Memory B cell (primary cell): ENCODE data around the gene SLC12A9.

Source experiments
- ATAC-seq: fragments of 150-1000 bp; cut with Tn5 transposase; 2 replicates; pipeline ENCODE4 v1.10.0; 2021; ENCODE audit warnings: low read depth, mild to moderate bottlenecking, moderate library complexity
- DNase-seq, 2 donors: peaks; one replicate each; pipeline ENCODE4 v3.0.0; 2022; ENCODE audit warnings: low spot score in 2 of 2
- H3K27ac Mint-ChIP-seq: one replicate; pipeline ENCODE4 v1.8.0; 2022; ENCODE audit warnings: mild to moderate bottlenecking, moderate library complexity, mixed read lengths
- H3K27me3 Mint-ChIP-seq: one replicate; pipeline ENCODE4 v1.8.0; 2022; ENCODE audit warnings: mixed read lengths
- H3K36me3 Mint-ChIP-seq: one replicate; pipeline ENCODE4 v1.8.0; 2022; ENCODE audit warnings: mild to moderate bottlenecking, mixed read lengths
- H3K4me1 Mint-ChIP-seq: one replicate; pipeline ENCODE4 v1.8.0; 2022; ENCODE audit warnings: mixed read lengths
- H3K4me3 Mint-ChIP-seq: one replicate; pipeline ENCODE4 v1.8.0; 2022; ENCODE audit warnings: mild to moderate bottlenecking, moderate library complexity, mixed read lengths
- H3K9me3 Mint-ChIP-seq: one replicate; pipeline ENCODE4 v1.8.0; 2022; ENCODE audit warnings: mixed read lengths

Gene SLC12A9

GRCh38 chr7:100888291-100888987 is 35.9 kb downstream of the SLC12A9 start:
- H3K4me1 Mint-ChIP-seq, result peaks cover 32% of the 10 kb centered on the region
- H3K36me3 Mint-ChIP-seq, result peaks cover 39% of the 10 kb centered on the region
- ATAC-seq, result no peak

GRCh38 chr7:100888988-100889750 is 36.7 kb downstream of the SLC12A9 start, which contains the start of gene UFSP1:
Gene UFSP1 (minus strand): TSS chr7:100889715. CDS start chr7:100889271, 444 bp downstream.
- peaks cover 34% of the 10 kb centered on the region for H3K4me1 Mint-ChIP-seq
- H3K36me3 Mint-ChIP-seq, result peaks cover 35% of the 10 kb centered on the region
- H3K27me3 Mint-ChIP-seq, result peaks cover 19% of the 10 kb centered on the region
- DNase-seq (peak in 1 of 2 donors; percentile 54), ATAC-seq (no peak)
- no peaks in the 10 kb centered on the region for H3K9me3 Mint-ChIP-seq
- H3K4me3 Mint-ChIP-seq, result peak within 1 kb of the TSS; percentile 86
- peak within 1 kb of the TSS; percentile 10 for H3K27ac Mint-ChIP-seq

More at GRCh38 chr7:100888291-100888987, 35.9 kb downstream of the SLC12A9 start:
- Mint-ChIP-seq H3K4me3 (peak overlapping the region; percentile 86), H3K9me3 (no peaks in the 10 kb centered on the region), H3K27ac (peak overlapping the region; percentile 87), H3K27me3 (peaks cover 17% of the 10 kb centered on the region)
- no peak for DNase-seq

GRCh38 chr7:100890653-100891567 is 38.4 kb downstream of the SLC12A9 start:
- H3K4me3 Mint-ChIP-seq, result peak overlapping the region; percentile 86
- H3K27ac Mint-ChIP-seq, result no peak overlapping the region
- H3K4me1 Mint-ChIP-seq, result peaks cover 32% of the 10 kb centered on the region
- peaks cover 20% of the 10 kb centered on the region for H3K36me3 Mint-ChIP-seq
- ATAC-seq (no peak), DNase-seq (no peak)
- H3K27me3 Mint-ChIP-seq, result peaks cover 23% of the 10 kb centered on the region
- no peaks in the 10 kb centered on the region for H3K9me3 Mint-ChIP-seq

GRCh38 chr7:100891568-100892247 is 39.2 kb downstream of the SLC12A9 start:
- Mint-ChIP-seq H3K4me1 (peaks cover 36% of the 10 kb centered on the region), H3K27ac (no peak overlapping the region), H3K27me3 (peaks cover 27% of the 10 kb centered on the region), H3K9me3 (no peaks in the 10 kb centered on the region), H3K36me3 (peaks cover 12% of the 10 kb centered on the region), H3K4me3 (peak overlapping the region; percentile 13)
- DNase-seq (no peak), ATAC-seq (no peak)

DNA sequence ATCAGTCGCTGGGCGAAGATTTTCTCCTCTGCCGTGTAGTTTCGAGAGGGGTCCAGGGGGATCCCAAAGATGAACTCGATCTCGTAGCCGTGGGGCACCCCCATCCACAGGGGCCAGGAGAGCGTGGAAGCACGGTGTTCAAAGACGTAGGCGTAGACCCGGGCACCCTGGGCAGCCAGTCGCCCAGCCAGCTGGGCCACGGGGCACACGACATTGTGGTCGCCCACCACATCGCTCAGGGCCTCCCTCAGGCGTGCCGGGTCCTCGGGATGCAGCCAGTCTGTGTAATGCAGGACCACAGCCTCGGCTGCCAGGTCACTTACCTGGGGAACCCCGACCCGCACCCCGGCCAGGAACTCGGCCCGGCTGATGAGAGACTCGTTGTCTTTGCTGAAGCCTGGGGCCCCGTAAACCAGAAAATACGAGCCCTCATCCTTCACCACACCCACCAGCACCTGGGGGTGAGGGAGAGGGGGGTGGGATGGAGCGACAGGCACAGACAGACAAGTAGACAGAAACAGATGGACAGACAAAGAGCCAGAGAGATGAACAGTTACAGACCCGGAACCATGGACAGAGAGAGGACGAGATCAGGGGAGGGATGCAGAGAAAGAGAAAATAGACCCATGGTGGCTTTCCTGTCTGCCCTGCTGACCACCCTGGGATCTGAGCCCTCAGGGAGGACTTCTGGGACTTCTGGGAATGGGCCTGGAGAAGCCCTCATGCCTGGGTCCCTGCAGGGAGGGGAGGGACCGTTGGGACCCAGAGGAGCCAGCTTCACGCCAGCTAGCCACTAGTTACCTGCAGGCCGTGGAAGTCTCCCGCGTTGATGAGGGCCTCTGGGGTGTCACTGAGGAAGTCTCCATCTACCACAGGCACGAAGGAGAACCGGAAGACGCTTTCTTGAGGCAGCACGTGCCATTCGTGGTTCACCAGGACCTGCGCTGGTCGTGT is 40.1 kb downstream of the SLC12A9 start:
- Mint-ChIP-seq H3K27ac (no peak overlapping the region), H3K9me3 (no peaks in the 10 kb centered on the region), H3K36me3 (peaks cover 6% of the 10 kb centered on the region), H3K27me3 (peaks cover 30% of the 10 kb centered on the region), H3K4me3 (no peak overlapping the region), H3K4me1 (peaks cover 29% of the 10 kb centered on the region)
- no peak for ATAC-seq
- DNase-seq, result no peak

DNA sequence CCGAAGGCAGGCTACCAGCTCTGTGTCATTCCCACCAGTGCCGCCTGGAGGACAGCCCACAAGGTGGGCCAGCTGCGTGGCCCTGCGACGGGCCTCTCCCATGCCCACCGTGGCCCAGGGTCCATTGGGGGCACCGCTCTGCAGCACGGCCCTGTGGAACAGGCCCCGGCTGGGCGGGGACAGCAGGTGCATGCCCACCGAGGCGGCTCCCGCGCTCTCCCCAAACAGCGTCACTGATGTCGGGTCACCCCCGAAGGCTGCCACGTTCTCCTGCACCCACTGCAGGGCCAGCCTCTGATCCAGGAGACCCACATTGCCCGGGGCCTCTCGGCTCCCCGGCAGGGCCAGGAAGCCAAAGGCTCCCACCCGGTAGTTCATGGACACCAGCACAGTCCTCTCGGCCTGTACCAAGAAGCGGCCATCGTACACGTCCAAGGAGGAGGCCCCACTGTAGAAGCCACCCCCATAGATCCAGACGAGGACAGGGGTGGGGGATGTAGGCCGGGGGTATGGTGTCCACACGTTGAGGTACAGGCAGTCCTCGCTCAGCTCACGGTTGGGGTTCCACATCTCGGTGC is 40.9 kb downstream of the SLC12A9 start:
- ATAC-seq (no peak), DNase-seq (no peak)
- H3K4me3 Mint-ChIP-seq, result peak overlapping the region; percentile 77
- H3K36me3 Mint-ChIP-seq, result peaks cover 4% of the 10 kb centered on the region
- H3K4me1 Mint-ChIP-seq, result peaks cover 22% of the 10 kb centered on the region
- H3K9me3 Mint-ChIP-seq, result no peaks in the 10 kb centered on the region
- H3K27ac Mint-ChIP-seq, result no peak overlapping the region
- peaks cover 35% of the 10 kb centered on the region for H3K27me3 Mint-ChIP-seq

DNA sequence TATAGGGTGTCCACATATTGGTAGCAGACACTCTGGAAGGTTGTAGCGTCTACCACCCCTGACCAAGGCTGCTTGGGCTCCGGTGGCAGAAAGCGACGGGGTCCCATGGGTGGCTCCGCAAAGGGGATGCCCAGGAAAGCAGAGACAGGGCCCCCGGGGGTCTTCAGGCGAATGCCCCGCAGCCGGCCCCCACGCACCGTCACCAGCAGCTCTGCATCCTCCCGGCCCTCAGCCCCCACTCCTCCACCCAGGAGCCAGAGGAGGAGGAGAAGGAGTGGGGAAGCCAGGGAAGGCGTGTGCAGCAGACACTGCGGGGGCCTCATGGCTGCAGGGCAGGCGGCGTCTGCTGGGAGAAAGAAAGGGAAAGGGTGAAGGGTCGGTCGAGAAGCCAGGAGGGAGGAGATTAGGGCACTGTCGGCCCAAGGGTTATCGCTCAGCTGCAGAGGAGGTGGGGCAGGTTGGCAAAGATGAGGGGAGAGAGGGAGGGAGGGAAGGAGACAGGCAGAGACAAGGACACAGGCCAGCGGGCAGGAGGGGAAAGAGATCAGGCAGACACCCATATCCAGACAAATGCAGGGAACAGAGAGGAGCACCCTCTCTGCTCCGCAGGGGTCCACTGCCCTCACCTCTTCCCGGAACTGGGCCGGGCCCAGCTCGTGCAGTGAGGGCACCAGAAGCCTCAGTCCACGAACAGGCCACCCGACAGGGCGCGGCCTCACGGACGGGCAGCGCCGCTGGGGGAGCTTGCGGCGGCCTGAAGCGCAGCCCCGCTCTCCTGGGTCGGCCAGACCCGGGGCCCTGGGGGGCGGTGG is 41.6 kb downstream of the SLC12A9 start:
- H3K27me3 Mint-ChIP-seq, result peaks cover 35% of the 10 kb centered on the region
- H3K4me3 Mint-ChIP-seq, result peak overlapping the region; percentile 77
- no peak for ATAC-seq
- peaks cover 2% of the 10 kb centered on the region for H3K36me3 Mint-ChIP-seq
- H3K4me1 Mint-ChIP-seq, result peaks cover 19% of the 10 kb centered on the region
- no peak for DNase-seq
- H3K9me3 Mint-ChIP-seq, result no peaks in the 10 kb centered on the region
- H3K27ac Mint-ChIP-seq, result no peak overlapping the region

GRCh38 chr7:100894860-100895700 is 42.6 kb downstream of the SLC12A9 start:
- H3K4me1 Mint-ChIP-seq, result peaks cover 18% of the 10 kb centered on the region
- no peak overlapping the region for H3K27ac Mint-ChIP-seq
- ATAC-seq (peak; percentile 25), DNase-seq (peak; percentile 63 to 80)
- peaks cover 2% of the 10 kb centered on the region for H3K36me3 Mint-ChIP-seq
- H3K4me3 Mint-ChIP-seq, result peak overlapping the region; percentile 50
- H3K9me3 Mint-ChIP-seq, result no peaks in the 10 kb centered on the region
- H3K27me3 Mint-ChIP-seq, result peaks cover 35% of the 10 kb centered on the region

DNA sequence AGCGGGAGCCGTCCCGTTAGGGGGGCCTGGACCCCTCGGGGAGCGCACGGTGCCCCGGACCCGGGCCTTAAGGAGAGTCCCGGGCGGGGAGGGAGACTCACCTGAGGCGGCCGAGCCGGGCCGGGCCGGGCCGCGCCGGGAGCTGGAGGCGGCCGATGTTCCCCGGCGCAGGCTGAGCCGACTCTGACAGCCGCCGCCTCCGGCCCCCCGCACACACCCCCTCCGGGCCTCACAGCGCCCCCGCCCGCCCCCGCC is 43.1 kb downstream of the SLC12A9 start, which contains the start of gene ACHE:
Gene ACHE, minus strand, starts transcription at position 188 of the 255 bp plus-strand sequence. CDS start 1,656 bp downstream, outside the sequence.
- ATAC-seq, result peak; percentile 31

GRCh38 chr7:100895956-100896731 is 43.6 kb downstream of the SLC12A9 start:
- no peak overlapping the region for H3K27ac Mint-ChIP-seq

More for the DNA sequence above, 43.1 kb downstream of the SLC12A9 start, which contains the start of gene ACHE:
- Mint-ChIP-seq H3K4me1 (peaks cover 14% of the 10 kb centered on the region), H3K27ac (no peak within 1 kb of the TSS), H3K9me3 (no peaks in the 10 kb centered on the region), H3K36me3 (peaks cover 2% of the 10 kb centered on the region), H3K4me3 (peak within 1 kb of the TSS; percentile 80), H3K27me3 (peaks cover 31% of the 10 kb centered on the region)
- no peak for DNase-seq

More at GRCh38 chr7:100895956-100896731, 43.6 kb downstream of the SLC12A9 start:
- ATAC-seq (peak; percentile 2), DNase-seq (peak in 1 of 2 donors; percentile 40)
- H3K27me3 Mint-ChIP-seq, result peaks cover 31% of the 10 kb centered on the region
- H3K4me1 Mint-ChIP-seq, result peaks cover 12% of the 10 kb centered on the region
- peak overlapping the region; percentile 80 for H3K4me3 Mint-ChIP-seq
- no peaks in the 10 kb centered on the region for H3K9me3 Mint-ChIP-seq
- H3K36me3 Mint-ChIP-seq, result peaks cover 2% of the 10 kb centered on the region
